GM12892 (cell line): ENCODE data around the gene VSTM2B.

ENCODE experiments used
- POLR2A ChIP-seq: IDR thresholded peaks from 2 replicates; pipeline ENCODE4 v1.6.1; 2011; ENCODE audit warnings: low read depth, low read length, control low read depth
- TAF1 ChIP-seq: IDR thresholded peaks from 2 replicates; pipeline ENCODE4 v1.6.1; 2011; ENCODE audit warnings: low read depth, mild to moderate bottlenecking, control low read depth, low read length, borderline replicate concordance

GRCh38 chr19:29495091-29495490 is 30.7 kb upstream of the VSTM2B start:
- TF ChIP-seq POLR2A (no peak), TAF1 (no peak)
